HG03457 (cell line): Measurements from ENCODE around the gene ANKMY2.
A peak's percentile ranks its signal among the peaks of the same experiment; 100 is the strongest.
"Not testable (repeated sequence)": the region's sequence is repeated elsewhere in the genome, so short reads cannot be mapped to it uniquely, and the experiment has no call there.

ENCODE experiments used
- ATAC-seq: cut with Tn5 transposase; IDR thresholded peaks from one replicate; pipeline ENCODE4 v1.9.1; 2021; ENCODE audit warnings: moderate number of reproducible peaks; ENCODE audit not compliant: unreplicated experiment

Gene ANKMY2

DNA sequence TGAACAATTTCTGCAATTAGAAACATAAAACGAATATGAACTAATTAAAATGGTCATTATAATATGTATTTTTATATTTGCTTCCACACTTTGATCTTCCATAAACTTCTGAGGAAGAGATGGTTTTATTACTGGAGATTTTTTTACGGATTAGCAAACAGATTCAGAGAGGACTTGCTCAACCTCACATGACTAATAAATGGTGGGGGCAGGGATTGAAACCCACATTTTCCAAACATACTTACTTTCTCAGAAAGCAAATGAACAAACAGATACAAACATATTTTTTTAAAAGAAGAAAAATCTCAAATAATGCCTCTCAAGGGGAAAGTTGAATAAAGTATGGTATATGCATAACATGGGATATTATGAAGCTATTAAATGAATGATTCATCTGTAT lies 18.3 kb downstream of the ANKMY2 start:
- no peak for ATAC-seq

DNA sequence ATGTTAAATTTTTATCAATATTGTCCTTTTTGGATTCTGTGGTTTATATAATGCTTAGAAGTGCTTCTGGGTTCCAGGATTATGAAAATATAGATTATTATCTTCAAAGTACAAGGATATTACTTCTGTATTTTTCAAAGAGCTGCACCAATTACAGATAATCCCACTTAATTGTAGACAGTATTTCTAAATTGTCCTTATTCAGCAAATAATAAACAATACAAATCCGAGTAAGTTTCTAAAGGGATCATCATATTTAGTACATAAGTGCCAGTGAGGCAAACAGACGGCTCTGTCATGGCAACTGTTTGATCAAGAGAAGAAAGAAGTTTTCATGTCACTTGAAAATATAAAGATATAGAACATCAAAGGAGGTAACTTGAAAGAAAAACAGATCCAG lies 19.2 kb downstream of the ANKMY2 start:
- no peak for ATAC-seq

DNA sequence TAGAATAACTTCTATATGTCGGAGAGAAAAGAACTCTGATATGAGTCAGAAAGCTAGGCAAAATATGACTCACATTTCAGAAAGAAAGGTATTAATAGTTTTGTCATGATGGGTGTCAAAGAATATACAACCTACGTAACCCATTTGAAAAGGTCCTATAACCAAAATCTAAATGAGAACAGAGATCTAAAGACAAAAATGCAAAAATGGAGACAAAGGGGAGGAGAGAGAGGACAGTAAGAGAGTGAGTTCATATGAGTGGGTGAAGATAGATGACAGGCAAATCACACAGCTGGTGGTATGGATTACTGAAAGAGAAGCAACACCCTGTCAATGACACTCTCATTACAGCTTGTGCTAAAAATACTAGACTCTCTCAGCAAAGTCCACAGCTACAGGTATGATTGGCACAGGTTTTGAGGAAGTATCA lies 25.6 kb downstream of the ANKMY2 start:
- peak; percentile 87 for ATAC-seq

DNA sequence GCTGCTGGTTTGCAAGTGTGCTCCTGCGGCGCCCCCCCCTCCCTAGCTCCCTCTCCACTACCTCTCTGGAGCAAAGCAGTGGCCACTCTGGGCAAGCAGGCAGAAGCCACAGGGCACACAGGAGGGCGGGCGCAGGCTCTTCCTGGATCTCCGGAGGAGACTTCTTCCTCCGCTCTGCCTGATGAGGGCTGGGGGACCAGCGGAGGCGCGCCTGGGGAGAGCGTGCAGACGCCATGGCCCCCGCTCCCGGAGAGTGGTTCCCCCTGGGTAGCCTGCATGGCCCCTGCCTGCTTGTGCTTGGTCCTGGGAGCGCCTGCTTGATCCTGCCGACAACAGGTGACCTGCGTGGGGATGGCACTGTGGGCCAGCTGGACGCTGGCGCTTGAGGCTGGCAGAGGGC lies 29.0 kb downstream of the ANKMY2 start:
- no peak for ATAC-seq

DNA sequence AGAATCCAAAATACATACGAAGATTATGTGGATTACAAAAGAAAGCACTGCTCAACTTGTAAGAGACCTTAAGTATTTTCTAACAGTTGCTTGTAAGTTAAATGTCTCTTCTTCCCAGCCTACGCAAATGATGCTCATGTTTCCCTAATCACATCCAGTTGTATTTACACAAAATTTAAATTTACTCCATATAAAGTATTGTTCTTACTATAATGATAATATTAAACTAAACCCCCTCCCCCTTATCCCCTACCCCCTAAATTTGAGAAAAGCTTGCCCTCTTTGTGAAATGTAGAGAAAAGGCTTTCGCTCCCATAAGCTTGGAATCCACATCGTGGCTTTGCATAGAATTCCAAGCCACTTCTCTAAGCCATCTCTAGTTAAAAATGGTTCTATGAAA lies 29.4 kb downstream of the ANKMY2 start:
- no peak for ATAC-seq

DNA sequence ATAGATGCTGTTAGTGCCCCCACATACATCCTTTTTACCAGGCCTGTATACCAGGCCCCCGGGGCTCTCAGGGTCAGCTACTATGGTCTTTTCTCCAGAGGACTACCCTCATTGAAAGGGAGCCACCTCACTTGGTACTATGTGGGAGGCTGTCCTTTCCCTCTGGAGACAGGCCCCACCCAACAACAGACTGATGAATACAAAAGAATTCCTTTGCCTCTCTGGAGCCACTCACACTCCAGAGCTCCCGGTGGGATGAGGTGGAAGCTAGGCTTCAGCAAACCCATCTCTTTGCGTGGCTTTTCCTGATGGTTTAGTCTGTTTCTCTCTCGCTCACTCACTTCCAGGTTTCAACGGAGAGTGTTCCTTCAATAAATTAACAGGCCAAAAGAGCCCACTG lies 30.3 kb downstream of the ANKMY2 start:
- no peak for ATAC-seq

DNA sequence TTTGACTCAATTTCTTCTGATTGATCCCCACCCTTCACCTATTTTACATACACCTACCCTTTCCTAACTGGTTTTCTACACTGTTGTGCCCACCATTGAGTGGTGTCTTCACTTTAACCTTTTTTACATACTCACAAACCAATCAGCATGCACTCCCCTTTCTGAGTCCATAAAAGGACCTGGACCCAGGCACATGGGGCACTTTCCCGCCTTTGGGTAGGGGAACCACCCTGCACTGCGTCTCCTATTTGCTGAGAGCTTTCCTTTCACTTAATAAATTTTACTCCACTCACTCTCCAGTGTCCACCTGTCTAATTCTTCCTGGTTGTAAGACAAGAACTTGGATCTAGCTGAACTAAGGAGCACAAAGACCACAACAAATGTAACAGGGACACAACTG lies 33.8 kb downstream of the ANKMY2 start:
- no peak for ATAC-seq

DNA sequence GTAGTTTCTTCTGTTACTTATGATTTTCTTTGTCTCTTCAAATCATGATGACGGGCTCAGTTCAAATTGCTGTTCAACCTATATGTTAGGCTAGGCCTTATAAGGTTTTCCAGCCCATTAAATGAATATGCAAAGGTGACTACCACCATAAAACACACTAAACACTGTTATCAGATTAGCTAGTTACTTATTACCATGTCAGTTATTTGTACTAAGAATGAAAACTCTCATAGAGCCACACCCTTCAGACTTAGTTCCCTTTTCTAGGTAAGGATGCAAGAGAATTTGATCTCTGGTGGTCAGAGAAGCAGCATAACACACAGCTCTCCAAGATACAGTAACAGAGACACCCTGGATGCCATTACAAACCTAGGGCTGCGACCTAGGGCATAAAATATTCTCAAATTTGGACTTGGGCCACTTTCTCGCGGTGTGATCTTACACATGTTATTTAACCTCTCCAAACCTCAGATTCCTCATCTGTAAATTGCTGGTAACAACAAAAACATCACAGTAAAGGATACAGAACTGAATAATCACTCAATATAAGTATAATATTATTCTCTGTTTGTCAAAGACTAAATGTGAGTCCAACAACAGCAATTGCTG lies 35.6 kb downstream of the ANKMY2 start:
- ATAC-seq, result peak; percentile 92

DNA sequence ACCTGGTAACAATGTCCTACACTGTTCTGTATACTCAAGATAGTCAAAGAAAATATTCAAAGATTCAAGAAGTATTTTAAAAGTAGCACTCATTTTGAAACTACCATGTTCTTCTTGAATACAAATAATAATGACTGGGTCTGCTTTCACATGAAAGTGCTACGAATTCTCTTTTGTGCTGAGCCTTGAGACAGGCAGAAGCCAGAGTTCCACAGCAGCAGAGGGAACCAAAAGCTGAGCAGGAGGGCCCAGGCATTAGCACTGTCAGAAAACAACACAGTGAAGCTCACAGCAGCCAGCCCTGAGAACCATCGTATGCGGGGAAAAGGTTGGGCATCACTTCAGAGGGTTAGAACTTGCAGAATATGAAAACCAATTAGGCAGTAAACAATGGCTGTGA lies 38.9 kb downstream of the ANKMY2 start:
- ATAC-seq, result no peak

DNA sequence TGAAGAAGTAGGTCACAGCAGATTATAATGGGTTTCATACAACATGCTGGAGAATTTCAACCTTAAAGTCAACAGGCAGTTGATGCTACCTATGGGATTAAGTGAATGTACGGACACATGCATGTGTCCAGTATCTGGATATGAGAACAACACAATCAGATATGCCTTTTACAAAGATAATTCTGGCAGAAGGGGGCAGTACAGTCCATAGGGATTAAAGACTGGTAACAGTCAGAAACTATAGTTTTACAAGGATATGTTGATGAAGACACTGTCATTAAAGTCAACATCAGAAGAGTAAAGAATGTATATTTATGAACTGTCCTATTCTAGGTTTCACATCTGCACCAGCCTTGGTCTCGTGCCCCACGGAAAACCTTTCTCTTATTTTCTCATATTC lies 41.5 kb downstream of the ANKMY2 start:
- no peak for ATAC-seq

DNA sequence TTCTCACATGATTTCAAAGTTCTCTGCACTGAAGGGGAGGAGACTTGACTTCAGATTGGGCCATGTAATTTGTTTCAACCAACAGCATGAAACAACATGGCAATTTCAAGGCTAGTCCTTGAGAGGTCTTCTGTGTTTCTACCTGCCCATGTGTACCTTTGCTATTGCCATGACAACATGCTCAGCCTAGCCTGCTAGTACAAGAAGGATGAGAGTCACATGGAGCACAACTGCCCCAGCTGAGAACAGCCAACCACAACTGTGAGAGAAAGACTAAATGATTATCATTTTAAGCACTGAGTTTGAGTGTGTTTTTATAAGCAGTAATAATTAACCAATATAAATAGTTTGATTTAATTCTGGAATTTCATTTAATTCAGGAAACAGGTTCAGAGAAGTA lies 41.9 kb downstream of the ANKMY2 start:
- no peak for ATAC-seq

DNA sequence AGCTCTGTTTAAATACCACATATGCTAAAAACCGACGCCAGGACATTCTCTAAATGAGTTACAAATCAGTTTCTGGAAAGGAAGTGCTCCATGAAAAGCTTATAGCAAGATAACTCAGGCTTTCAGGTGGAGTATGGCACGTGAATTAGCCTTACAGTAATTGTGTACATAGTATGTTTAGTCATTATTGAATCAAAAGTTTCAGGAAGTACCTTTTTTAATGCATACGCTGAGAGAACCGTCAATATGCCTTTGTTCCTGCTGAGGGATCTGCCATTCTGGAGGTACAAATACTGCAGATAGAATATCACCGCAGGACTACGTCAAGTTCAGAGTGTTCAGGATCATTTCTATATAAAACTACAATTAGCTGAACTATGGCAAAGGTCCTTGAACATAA lies 45.7 kb downstream of the ANKMY2 start:
- ATAC-seq, result no peak

DNA sequence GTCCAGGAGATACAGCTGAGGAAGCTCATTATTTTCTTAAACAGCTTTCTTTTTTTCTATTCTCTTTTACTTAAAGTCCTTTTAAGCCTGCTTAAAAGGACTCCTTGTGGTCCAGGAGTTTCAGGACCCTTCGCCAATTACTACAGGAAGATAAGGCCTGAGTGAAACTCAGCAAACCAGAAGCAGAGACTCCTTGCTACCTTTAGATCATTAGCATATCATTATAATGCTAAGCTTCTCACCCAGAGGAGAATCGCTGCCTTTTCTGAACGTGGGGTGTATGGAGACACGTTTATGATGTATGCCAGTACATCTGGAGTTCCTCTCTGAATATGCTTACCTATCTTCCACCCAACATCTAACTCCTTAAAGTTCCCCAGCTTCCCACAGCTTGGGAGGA lies 47.5 kb downstream of the ANKMY2 start:
- ATAC-seq, result no peak

DNA sequence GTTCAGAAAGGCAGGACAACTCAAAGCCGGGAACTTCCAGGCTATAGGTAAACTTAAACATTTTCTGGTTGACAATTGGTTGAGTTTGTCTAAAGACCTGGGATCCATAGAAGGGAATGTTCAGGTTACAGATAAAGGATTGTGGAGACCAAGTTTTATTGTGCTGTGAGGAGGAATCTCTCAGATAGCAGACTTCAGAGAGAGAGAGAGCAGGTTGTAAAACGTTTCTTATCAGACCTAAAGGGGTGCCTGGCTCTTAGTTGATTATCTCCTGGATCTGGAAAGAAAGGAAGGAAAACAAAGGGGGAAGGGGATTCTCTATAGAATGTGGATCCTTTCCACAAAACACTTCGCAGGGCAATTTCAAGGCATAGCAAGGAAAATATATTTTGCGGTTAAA lies 50.0 kb downstream of the ANKMY2 start:
- not testable (repeated sequence) for ATAC-seq

DNA sequence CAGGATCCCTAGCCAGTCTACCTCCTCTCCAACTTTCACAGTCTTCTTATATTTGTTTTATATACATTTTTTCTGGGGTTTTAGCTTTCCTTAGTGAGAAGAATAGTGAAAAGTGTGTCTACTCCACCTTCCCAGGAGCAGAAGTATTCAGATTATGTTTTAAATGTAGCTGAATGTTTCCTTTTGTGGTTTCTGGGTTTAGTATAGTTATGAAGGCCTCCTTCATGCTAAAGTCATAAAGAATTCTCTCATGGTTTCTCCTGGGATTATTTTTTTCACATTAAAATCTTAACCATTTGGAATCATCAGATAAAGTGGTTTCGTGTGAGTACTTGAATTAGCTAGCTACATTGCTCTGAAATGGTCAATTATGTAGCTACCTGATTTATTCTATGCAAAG lies 50.9 kb downstream of the ANKMY2 start:
- no peak for ATAC-seq

DNA sequence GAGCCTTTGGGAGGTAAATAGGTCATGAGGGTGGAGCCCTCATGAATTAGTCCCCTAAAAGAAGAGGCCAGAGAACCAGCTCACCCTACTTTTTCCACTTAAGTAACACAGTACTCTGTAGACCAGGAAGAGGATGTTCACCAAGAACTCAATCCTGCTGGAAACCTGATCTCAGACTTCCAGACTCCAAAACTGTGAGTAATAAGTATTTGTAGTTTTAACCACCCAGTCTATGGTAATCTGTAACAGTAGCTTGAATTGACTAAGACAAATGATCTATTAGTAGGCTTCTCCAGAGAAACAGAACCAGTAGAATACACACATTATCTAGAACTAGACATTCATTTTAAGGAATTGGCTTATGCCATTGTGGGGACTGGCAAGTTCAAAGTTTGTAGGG lies 51.5 kb downstream of the ANKMY2 start:
- no peak for ATAC-seq

DNA sequence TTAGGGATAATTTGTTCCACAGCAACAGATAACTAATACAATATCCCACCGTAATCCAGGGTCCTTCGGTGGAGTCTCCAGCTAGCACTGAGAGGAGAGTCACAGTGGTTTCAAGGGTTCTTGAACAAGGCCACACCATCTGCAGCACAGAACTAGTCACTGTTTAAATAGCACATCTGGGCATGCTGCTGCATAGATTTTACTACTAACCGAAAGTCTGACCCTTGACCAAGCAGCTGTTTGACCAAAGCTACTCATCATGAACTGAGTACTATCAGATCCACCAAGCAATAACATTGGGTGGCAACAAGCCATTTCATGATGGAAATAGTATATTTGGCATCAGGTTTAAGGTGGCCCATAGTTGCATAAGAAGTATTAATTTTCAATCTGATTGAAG lies 53.2 kb downstream of the ANKMY2 start:
- ATAC-seq, result no peak

DNA sequence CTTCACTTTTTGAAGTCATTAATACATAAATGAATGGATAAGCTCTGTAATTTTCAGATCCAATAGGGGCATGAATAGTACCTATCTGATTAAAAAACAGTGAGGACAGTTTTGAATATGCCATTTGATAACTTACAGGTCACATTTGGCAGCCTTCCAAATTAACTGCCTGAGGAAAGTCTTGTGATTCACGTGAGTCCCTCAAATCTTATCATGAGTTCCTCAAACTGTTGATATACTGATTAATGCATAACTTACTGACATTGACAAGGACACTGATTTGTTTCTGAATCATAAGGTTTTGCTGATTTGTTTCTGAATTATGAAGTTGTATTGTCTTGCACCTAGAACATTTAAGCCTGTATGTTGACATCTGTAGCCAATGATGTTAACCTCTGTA lies 55.1 kb downstream of the ANKMY2 start:
- ATAC-seq, result no peak

DNA sequence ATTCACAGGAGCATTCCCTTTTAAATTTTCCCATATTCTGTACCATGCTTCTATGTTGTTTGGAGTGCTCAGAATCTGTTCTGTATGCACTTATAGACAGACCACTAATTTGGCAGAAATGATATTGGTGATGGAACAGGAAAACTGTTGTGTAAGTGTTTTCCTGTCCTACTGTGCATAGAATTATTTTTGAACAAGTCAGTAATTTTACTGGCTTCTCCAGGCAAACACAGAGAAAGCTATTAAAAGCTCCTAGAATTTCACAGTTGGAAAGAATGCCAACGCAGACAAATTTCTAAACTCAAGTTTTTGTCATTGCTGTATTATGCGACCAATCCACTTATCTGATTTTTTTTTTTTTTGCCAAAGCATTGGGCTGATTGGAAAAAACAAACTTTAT lies 55.7 kb downstream of the ANKMY2 start:
- no peak for ATAC-seq

DNA sequence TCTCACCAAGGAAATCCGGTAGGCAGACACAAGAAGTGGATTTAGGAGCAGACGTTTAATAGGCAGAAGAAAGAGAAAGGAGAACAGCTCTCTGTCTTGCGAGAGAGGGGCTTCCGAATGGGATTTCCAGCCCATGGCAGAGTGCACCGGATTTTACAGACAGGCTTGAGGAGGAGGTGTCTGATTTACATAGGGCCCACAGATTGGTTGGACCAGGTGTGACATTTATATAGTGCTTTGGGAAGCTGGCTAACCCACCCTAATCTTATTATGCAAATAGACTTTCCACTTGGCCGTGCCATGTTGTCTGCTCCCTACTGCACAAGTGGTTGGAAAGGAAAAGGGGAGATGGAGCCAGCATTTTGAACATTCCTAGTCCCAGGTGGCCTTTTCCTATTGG lies 57.8 kb downstream of the ANKMY2 start:
- ATAC-seq, result no peak

DNA sequence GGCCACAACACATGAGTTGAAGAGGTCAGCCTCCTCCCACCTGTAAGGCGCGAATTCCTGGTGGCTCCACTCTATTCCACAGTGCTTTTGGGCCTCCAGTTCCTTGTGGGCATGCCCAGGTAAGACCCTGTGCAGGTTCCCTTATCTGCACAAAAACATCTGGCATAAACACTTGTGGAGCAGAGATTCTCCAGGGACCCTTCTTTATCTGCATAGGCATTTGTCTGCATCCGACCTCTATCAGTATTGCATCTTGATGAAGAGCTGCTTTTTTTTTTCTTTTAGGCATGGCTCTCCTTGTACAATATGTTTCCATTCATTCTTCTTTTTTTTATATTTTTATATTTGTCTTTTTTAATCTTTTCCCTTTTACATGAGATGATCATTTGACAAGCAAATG lies 58.4 kb downstream of the ANKMY2 start:
- ATAC-seq, result no peak

DNA sequence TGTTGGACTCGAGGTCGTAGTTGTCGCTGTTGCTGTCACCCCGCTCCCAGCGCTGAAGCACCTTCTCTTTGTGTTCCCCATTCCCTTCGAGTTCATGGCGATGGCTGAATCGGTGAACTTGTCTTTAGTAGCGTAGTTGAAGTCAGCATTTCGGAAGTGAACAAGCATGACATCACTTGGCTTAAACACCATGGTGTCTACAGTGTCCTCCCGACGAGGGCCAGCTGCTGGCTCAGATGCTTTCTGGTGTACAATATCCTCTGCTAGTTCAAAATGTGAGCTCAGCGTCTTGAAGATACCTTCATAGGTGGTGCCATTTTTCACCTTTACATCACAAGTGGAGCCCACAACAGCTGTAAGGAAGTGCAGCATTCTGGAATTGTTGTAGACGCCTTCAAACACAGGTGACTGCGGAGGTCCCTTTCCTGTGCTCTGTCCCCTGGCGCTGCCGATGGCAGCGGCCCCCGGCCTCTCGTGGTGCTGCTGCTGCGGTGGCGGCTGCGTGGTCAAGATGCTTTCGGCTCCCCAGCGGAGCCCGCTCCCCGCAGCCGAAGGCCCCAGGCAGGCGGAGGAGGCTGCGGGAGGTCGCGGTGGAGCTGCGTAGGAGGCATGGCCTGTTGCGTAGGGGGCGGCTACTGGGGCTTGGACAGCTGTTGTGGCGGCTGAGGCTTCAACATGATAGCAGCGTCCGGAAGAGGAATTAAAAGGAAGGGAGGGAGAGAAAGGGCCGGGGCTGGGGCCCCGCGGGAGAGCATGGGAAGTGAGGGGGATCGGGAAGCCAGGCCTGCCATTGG lies 59.3 kb downstream of the ANKMY2 start:
- no peak for ATAC-seq

DNA sequence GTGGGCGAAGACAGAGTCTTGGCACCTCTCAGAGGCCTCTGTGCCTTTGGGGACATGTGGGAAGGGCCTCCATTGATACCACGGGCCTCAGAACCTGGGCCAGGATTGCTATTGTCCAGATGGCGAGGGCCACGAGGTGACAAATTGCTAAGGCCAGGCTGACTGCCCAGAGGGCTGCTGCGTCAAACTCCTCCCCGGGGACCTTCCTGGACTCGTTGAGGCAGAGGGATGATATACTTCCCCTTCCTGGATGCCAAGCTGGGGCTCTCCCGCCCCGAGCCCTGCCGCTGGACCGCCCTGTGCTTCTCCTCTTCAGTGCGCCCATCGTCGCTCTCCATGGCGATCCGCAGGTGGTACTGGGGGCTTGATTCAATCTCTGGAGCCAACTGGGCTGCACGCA lies 60.0 kb downstream of the ANKMY2 start:
- ATAC-seq, result no peak
